ENCODE measurements around the gene CDK2.
"Not testable (repeated sequence)": the region's sequence is repeated elsewhere in the genome, so short reads cannot be mapped to it uniquely, and the experiment has no call there.

Gene CDK2

DNA sequence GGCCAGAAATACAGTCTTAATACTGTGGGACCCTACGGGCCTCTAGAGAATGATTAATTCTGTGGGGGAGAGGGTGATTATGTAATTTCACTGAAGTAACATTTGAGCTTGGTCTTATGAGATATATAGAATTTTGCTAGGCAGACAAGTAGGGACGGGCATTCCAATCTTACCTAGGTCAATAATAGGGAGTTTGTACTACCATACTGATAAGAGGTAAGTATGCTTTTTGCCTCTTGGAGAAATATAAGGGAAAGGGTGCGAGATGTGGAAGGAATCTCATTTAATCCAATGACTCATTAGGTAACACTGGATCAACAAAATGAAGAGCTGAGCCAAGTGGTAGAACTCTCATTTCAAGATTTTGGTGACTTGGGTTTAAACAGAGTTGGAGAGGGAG is 12.4 kb downstream of the CDK2 start:
- DNase-seq (ENCODE audit: extremely low read depth in 1 of 2, low read depth in 1 of 2), result no peak

DNA sequence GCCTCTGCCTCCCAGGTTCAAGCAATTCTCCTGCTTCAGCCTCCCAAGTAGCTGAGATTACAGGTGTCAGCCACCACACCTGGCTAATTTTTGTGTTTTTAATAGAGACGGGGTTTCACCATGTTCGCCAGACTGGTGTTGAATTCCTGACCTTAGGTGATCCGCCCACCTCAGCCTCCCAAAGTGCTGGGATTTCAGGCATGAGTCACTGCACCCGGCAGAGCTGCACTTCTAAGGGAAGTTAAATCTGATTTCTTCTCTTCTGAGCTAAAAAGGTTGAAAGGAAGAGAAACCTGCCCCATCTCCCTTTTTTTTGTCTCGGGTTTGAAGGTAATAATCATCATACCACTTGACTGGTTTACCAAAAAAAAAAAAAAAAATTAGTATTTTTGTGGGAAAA is 15.3 kb downstream of the CDK2 start:
- DNase-seq (ENCODE audit: extremely low read depth in 1 of 2, low read depth in 1 of 2), result not testable (repeated sequence)

DNA sequence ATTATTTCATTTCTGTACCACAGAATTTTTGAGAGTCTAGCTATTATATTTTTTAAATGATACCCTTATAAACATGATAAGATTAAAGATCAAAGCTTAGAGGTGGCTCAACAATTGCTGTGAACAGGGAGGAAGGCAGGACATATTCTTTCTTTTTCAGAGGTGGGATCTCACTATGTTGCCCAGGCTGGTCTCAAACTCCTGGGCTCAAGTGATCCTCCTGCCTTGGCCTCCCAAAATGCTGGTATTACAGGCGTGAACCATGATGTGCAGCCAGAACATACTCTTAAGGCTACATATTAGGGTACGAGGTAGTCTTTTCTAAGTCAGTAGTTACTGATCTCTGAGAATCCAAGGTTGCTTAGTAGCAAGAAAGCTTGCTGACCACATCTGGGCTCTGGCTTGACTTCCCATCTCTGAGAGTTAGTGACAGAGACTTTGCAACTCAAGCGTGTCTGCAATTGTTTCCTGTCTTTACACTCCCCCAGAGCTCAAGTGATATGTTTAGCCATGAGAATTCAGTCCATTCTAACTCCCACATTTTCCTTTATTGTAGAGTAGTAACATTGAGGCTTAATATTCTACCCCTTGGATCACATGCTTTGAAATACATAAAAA is 15.8 kb downstream of the CDK2 start:
- DNase-seq (ENCODE audit: extremely low read depth in 1 of 2, low read depth in 1 of 2), result no peak

DNA sequence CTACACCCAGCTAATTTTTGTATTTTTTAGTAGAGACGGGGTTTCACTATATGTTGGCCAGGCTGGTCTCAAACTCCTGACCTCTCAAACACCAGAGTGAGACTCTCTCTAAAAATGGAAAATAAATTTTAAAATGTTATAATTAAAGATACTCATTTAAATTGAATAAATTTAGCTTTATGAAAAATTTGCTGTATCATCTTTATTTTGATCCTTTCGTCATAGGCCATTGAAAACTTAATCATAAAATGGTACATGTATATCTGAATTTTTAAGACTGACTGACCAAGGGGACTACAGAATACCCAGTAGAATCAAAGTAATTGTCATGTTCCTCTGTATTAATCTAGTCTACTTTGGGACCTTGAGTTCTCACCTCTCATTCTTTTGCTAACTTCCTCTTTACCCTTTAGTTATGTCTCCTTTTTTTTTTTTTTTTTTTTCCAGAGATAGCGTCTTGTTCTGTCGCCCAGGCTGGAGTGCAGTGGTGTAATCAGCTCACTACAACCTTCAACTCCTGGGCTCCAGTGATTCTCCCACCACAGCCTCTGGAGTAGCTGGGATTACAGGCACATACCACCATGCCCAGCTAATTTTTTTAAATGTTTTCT is 16.7 kb downstream of the CDK2 start:
- no peak for DNase-seq (ENCODE audit: extremely low read depth in 1 of 2, low read depth in 1 of 2)

DNA sequence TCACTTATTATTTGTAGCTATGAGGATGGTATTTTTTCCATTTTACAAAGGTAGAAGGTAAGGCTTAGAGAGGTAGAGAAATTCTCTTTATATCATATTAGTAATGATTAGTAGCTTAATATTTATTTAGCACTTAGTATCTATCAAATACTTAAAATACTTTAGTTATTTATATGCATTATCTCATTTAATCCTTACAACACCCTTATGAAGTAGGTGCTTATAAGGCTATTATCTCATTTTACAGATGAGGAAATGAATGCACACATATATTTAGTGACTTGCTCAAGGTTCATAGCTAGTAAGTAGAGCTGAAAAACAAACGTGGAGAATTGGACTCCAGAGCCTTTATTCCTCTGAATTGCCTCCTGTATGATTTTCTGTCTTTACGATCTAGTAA is 18.2 kb downstream of the CDK2 start:
- DNase-seq (ENCODE audit: extremely low read depth in 1 of 2, low read depth in 1 of 2), result no peak

DNA sequence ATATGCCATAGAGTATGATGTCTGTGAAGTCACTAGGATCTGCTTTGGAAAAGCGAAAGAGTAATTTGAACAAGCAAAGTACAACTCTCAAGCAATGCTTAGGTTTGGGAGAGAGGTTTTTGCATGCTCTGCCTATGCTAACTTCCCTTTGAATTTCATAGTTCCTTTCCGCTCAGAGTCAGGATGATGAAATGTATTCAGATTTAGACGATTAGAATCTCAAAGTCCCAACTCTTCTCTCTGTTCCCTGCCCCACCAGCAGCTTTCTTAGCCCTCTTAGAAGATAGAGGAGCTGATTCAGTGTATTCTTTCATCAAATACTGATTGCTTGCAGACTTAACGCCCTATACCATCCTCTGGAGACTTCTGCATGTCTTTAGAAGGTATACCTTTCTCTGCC is 18.7 kb downstream of the CDK2 start:
- DNase-seq (ENCODE audit: extremely low read depth in 1 of 2, low read depth in 1 of 2), result no peak

DNA sequence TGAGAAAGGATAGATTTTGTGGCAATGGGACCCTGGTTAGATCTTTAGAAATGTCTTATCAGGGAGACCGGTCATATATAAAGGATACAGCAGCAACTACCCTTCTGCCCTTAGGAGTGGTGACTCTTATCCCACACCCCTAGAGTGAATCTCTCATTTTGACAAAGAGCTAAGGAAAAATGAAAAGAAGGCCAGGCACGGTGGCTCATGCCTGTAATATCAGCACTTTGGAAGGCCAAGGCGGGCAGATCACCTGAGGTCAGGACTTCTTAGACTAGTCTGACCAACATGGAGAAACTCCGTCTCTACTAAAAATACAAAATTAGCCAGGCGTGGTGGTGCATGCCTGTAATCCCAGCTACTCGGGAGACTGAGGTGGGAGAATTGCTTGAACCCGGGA is 19.3 kb downstream of the CDK2 start:
- not testable (repeated sequence) for DNase-seq (ENCODE audit: extremely low read depth in 1 of 2, low read depth in 1 of 2)

DNA sequence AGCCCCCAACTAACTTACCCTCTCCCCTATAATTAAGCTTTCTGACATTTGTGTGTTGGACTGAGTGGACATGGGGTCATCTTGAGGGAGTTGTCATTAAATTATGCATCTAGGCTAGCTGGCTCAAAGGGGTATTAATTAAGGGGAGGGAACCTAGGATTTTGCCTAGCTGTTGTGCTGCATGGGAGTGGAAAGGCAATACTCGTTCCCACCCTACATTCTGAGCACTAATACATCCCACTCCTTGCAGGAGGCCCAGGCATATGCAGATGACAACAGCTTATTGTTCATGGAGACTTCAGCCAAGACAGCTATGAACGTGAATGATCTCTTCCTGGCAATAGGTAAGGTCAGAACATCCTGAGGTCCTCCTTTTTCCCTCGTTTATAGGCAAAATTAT is 24.5 kb downstream of the CDK2 start:
- DNase-seq (ENCODE audit: extremely low read depth in 1 of 2, low read depth in 1 of 2), result no peak

DNA sequence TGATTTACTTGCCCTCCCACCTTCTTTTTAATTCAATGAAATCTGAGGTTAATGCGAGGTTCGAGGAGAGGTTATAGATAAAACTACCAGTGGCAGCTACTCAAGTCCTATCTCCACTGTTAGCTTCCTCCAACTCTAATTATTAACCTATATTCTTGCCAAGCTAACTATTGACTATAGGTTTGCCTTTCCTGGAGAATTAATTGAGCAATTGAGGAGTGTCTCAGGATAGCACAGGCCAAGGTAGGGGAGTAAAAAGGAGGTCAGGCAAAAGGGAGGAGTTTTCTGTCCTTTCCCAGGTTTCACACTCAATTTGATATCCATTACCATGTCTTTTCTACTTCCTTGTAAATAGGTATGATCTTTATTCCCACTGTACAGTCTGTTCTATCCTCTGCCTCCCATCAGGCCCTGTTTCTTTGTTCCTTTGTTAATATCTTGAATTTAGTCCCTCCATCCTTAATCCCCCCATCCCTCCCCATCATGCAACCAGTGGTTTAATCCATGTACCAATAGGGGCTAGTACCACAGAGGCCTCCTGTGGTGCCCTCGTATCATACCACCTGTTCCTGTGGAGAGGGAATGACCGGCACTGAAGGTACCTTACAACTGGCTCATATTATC is 26.7 kb downstream of the CDK2 start:
- DNase-seq (ENCODE audit: extremely low read depth in 1 of 2, low read depth in 1 of 2), result no peak

DNA sequence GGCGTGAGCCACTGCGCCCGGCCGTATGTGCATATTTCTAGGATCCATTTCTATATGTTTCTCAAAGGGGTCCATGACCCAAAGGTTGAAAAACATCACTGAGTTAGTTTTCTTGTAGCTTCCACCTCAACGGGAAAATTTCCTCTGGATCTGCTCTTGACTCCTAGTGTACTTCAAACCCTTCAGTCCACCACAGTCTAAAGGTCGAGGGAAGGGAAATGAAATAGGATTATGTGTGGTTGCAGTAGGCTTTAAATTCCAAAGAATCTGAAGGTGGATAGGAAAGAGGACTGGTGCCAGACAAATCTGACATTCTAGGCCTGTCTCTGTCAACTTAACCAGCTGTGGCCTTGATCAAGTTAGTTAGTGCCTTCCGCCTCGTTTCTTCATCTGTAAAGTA is 28.7 kb downstream of the CDK2 start:
- DNase-seq (ENCODE audit: extremely low read depth in 1 of 2, low read depth in 1 of 2), result no peak

DNA sequence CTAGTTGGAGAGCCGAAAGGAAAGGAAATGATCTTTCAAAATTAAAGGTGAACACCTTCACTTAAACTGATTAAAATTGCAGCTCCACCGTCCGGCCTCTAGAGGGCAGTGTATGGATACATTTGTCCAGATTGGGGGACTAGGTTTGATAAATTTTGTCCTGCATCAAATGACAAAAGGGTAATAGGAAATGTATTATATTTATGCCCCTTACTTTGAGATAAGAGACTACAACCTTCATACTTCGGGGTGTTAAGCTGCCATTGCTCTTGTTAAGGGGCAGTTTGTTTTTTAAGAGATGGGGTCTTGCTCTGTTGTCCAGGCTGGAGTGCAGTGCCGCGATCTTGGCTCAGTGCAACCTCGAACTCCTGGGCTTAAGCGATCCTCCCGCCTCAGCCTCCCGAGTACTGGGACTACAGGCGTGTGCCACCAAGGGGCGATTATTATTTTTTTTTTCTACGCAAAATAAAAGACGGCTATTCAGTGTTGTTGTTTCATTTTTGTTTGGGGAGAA is 29.6 kb downstream of the CDK2 start:
- peak in 1 of 2 donors; percentile 37 for DNase-seq (ENCODE audit: extremely low read depth in 1 of 2, low read depth in 1 of 2)

DNA sequence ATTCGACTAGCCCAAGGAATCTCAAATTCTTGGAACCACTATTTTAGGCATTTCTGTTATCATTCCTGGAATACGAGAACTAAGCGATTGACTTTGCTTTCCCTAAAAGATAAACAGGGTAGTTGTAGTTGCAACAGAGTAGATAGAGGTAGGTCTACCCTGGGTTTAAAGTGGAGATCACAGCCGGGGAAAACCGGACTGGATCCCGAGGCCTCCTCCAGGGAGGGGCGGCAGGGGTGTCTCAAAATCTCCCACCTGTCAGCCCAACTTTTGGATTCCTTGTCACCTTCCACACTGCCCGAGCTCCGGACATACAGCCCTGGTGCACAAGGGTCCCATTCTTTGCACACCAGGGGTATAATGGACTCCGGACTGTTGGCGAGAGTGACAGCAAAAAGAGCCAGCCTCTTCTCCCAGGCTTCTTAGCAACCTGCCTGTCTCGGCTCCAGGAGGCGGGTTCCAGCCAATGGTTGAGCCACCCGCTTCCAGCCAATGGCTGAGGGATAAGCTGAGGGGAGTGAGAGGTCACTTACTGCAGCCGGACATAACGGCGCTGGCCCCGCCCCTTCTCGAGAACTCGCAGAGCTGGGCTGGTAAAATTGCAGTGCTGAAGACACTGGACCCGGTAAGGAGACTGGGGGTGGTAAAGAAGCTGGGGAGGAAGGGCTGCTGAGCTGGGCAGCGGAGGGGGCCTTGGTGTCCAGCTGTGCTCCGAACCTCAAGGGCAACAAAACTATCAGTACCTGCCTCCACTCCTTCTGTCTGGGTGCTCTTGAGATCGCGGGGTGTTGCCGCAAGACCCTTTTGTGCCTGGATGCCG is 30.3 kb downstream of the CDK2 start, which contains the start of gene SUOX:
Gene SUOX, plus strand, starts transcription at position 562 of the 820 bp plus-strand sequence. CDS start 4,946 bp downstream, outside the sequence.
- DNase-seq (ENCODE audit: extremely low read depth in 1 of 2, low read depth in 1 of 2), result no peak

DNA sequence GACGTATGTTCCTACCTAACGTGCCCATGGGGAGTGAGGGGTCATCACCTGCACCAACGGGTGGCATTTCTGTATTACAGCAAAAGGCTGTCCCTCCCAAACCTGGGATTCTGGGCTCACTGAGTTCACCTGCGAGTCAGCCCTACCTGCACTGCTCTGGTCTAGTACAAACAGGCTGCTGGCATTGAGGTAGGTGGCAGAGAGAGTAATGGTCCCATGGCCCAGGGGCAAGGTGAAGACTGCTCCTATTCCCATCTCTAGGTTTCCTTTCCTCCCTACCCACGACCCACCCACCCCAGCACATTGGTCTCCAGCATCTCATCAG is 30.9 kb downstream of the CDK2 start:
- DNase-seq (ENCODE audit: extremely low read depth in 1 of 2, low read depth in 1 of 2), result no peak

DNA sequence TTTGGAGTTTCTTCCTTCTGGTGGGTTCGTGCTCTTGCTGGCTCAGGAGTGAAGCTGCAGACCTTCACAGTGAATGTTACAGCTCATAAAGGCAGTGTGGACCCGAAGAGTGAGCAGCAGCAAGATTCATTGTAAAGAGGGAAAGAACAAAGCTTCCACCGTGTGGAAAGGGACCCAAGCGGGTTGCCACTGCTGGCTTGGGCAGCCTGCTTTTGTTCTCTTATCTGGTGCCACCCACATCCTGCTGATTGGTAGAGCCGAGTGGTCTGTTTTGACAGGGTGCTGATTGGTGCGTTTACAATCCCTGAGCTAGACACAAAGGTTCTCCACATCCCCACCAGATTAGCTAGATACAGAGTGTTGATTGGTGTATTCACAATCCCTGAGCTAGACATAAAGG is 32.9 kb downstream of the CDK2 start:
- not testable (repeated sequence) for DNase-seq (ENCODE audit: extremely low read depth in 1 of 2, low read depth in 1 of 2)

DNA sequence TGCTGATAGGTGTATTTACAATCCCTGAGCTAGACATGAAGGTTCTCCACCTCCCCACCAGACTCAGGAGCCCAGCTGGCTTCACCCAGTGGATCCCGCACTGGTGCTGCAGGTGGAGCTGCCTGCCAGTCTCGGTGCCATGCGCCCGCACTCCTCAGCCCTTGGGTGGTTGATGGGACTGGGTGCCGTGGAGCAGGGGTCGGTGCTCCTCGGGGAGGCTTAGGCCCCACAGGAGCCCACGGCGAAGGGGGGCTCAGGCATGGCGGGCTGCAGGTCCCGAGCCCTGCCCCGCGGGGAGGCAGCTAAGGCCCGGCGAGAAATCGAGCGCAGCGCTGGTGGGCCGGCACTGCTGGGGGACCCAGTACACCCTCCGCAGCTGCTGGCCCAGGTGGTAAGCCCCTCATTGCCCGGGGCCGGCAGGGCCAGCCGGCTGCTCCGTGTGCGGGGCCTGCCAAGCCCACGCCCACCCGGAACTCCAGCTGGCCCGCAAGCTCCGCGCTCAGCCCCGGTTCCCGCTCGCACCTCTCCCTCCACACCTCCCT is 33.4 kb downstream of the CDK2 start:
- DNase-seq (ENCODE audit: extremely low read depth in 1 of 2, low read depth in 1 of 2), result not testable (repeated sequence)

DNA sequence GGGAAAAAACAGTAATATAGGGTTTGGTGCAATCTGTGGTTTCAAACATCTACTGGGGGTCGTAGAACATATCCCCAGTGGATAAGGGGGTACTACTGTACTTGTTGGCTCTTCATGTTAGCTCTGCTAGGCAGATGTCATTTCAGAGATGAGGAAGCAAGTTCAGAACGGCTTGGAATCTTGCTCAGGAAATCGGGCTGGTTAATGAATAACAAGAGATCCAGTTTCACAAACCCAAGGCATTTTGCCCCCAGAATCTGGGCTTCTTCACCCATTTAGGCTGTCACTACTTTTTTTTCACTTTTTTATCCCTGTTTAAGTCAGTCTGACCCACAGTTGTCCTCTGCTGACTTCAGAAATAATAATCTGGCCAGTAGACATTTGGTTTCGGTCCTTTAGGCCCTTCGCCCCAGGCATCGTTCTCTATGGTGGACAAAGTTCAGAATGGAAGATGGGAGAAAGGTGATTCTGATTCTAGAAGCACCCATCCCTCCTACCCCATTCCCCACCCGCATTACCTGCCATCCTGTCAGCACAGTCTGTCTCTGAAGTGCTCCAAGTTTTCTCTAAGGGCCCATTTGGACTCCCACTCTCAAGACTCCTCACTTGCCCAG is 35.0 kb downstream of the CDK2 start:
- no peak for DNase-seq (ENCODE audit: extremely low read depth in 1 of 2, low read depth in 1 of 2)

DNA sequence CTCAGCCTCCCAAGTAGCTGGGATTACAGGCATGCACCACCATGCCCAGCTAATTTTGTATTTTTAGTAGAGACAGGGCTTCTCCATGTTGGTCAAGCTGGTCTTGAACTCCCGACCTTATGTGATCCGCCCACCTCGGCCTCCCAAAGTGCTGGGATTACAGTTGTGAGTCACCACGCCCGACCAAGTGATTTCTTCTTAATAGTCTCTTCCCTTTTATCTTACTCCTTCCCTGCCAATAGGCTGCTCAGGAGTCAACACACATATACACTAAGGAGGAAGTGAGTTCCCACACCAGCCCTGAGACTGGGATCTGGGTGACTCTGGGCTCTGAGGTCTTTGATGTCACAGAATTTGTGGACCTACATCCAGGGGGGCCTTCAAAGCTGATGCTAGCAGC is 36.7 kb downstream of the CDK2 start:
- not testable (repeated sequence) for DNase-seq (ENCODE audit: extremely low read depth in 1 of 2, low read depth in 1 of 2)

DNA sequence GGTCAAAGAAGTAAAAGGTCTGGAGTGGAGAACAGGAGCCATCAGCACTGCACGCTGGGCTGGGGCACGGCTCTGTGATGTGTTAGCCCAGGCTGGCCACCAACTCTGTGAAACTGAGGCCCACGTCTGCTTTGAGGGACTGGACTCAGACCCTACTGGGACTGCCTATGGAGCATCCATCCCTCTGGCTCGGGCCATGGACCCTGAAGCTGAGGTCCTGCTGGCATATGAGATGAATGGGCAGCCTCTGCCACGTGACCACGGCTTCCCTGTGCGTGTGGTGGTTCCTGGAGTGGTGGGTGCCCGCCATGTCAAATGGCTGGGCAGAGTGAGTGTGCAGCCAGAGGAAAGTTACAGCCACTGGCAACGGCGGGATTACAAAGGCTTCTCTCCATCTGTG is 37.6 kb downstream of the CDK2 start:
- DNase-seq (ENCODE audit: extremely low read depth in 1 of 2, low read depth in 1 of 2), result no peak

DNA sequence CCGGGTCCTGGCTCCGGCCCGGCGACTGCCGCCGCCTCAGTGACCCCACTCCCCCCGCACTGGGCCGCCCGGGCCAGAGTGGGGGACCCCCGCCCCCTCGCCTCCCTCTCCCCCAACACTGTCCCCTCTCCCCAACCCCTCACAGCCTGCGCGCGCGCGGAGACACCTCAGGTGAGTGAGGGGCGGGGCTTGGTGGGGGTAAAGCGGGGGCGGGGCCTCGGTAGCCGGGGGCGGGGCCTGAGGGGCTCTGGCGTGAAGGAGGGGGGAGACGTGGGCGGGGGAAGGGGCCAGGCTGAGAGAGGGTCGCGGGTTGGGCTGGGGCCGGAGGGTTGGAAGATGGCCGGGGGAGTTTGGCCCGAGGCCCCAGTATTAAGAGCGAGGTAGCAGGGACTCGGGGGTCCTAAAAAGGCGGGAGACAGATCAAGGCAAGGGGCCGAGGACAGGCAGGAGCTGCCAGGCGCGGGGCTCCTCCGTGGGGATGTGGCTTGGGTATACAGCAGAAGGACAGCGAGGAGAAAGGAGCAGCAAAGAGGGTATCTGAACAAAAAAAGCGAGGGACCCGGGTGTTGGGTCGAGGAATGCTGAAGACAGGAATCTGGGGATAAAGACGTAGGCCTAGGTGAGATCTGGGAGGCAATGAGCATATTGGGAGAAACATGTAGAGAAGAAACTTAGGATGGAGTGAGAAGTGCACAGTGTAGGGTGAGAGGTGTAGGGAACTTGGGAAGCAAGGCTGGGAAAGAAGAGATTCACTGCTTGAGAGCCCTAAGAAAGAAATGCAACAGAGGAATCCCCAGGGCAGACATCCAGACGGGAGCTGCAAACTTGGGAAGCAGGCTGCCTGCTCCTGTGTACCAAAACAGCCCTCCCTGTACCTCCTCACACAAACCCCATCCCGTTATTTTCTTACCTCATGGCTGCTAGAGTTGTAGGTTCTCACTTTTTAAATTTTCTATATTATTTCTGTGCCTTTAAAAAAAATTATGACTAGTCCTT is 41.2 kb downstream of the CDK2 start:
- no peak for DNase-seq (ENCODE audit: extremely low read depth in 1 of 2, low read depth in 1 of 2)
